Right kidney (tissue), 1 donor: Measurements from ENCODE around the gene SFT2D2.

ENCODE experiments used
- DNase-seq: peaks from one replicate; pipeline ENCODE4 v3.0.0-alpha.2; 2016

Gene SFT2D2

DNA sequence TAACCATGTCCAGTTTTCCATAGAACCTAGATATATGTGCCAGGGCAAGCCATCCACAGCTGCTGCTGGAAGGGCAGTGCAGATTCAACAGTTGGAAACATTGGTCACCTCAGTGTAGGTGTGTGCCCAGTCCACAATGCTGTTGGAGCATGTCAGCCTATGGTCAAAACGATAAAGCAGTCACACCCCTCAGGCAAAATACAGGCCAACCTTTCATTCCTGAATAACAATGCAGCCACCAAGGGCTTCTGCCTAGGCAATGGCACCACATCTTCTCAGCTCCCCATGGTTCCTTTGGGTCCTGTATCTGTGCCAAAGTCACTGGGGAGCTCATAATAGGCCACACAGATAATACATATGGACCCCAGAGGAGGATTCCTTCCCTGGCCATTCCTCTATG, 39.8 kb downstream of the SFT2D2 start:
- no peak for DNase-seq

DNA sequence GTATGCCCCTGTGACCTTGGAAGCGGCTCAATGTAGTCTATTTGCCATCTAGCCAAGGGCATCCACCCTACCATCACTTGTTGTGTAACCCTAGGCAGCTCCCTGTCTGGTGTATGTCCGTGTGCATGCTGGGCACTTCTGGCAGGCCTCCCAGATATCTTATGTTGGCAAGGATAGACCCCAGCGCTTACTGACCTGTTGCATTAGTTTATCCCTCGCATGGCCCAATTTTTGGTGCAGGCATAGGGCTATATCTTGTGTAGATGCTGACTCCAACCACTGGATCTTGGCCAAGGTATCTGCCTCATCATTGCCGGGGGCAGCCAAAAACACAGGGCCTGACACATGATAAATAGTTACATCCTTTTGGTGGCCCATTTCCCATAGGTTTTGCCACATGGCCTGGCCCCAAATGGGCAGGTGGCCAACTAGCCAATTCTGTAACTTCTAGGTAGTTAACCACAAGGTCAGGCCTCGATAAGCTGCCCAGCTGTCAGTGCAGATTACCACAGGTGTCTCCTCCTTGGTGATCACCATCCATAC, 40.9 kb downstream of the SFT2D2 start:
- DNase-seq: no peak

DNA sequence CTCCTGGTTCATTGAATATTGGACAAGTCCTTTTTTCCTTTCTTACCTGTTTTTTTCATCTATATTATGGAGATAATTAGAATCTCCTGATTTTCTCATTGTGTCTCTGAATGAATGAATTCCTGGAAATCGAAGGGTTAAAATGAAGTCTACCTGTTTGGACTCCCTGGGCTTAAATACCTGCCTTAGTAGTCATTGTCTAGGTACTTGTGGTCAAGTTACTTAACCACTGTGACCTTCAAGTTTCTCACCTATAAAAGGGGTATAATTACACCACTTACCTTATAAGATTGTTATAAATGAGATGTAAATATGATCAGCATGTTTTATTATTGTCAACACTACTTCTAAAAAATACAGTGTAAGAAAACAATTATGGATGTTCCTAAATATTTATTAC, 45.8 kb downstream of the SFT2D2 start:
- DNase-seq: no peak

DNA sequence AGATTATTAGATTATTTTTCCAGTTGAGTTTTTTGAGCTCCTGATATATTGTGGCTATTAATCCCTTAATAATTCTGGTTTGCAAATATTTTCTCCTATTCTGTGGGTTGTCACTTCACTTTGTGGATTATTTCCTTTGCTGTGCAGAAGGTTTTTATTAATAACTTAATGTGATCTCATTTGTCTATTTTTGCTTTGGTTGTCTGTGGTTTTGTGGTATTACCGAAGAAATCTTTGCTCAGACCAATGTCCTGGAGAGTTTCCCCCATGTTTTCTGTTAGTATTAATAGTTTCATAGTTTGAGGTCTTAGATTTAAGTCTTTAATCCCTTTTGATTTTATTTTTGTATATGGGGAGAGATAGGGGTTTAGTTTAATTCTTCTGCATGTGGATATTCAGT, 47.8 kb downstream of the SFT2D2 start:
- no peak for DNase-seq

GRCh38 chr1:168279253-168279652, 53.4 kb downstream of the SFT2D2 start:
- no peak for DNase-seq

DNA sequence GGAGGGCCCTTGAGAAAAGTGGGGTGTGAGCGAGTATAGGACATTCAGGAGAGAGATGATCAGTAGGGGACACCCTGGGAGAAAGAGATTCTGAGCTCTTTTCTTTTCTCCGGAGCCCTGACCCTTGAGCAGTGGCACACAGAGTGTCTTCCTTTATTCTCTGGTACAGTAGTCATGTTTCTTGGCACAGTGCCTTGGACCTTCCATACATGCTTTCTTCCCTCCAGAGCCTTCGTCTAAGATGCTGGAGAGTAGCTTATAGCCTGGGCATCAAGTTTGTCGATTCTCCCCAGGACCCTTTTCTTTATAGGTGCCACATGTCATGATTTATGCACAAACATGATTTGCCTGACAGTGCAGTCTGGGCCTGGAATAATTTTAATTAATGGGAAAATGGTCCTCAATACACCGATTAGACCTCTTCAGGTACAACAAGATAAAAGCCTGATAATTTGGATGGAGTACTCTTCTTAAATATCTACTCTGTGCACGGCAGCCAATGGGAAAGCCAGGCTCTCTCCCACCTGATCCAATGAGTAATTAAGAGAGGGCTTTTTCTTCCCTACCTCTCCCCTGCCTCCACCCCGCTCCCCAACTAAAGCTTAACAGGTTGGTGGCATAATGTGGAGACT, 54.6 kb downstream of the SFT2D2 start, which contains the start of gene TBX19:
Gene TBX19, plus strand, starts transcription at position 582 of the 632 bp plus-strand sequence. CDS start 214 bp downstream, outside the sequence.
- no peak for DNase-seq

DNA sequence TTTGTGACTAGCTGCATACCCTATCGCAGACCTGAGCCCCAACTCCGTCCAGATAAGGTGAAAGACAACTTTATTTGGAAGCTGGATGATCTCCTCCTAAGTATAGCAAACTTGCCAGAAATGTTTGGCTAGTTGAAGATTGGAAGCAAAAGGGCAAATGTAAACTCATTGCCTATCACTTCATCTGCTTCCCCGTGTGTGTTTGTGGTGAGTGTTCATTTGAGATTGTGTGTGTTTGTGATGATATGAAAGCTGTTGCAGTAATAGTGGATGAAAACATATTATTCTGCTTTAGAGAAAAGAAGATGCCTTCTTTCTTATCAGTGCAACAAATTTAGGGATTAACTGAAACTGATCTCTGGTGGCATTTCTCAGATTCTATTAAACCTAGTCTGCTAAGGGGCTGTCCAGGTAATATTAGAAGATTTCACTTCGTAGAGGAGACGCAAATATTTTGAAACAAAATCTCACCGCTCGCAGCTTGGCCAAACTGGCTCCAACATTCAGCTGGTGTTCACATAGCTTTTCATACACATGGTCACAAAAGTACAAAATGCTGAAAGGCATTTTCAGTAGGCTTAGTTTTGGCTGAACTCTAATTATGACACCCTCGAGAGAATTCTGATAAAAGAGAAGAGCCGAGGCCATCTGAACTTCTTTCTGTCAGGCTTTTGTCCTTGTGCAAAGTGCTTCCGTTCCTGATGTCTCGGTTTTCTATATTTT, 56.0 kb downstream of the SFT2D2 start:
- no peak for DNase-seq

DNA sequence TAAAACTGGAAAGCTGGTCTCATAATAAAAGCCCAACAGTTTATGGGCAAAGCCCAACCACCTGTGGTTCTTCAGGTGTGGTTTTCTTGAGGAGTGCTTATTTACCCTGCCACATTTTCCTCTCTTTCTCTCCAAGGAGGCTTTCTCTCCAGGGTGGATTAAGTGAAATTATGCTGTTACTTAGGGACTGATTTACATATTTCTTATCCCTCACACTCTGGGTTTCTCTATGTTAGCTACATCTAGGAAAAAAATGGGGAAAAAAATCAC, 59.7 kb downstream of the SFT2D2 start:
- no peak for DNase-seq

- no peak for DNase-seq
Observed at GRCh38 chr1:168285971-168286927, 60.4 kb downstream of the SFT2D2 start.

GRCh38 chr1:168287237-168287664, 61.4 kb downstream of the SFT2D2 start:
- DNase-seq: no peak

DNA sequence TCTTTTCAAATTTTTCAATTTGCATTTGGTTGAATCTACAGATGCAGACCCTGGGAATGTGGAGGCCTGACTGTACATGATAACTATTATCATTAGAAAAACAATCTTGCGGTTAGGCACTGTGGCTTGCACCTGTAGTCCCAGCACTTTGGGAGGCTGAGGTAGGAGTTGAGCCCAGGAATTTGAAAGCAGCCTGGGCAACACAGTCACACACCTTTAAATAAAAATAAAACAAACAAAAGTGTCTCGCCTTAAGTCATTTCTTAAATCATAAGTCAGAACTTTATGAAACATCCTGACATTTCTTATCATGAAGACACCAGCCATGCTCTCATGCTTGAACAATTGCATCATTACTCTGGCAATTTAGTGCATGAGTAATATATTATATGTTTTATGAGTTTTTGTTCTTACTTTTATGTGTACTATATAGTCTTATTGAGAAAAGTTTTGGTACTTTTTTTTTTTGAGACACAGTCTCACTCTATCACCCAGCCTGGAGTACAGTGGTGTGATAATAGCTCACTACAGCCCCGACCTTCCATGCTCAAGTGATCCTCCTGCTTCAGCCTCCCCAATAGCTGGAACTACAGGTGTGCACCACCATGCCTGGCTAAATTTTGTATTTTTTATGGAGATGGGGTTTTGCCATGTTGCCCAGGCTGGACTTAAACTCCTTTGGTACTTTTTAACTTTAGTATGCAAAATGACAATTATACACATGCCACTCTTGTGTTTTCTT, 62.7 kb downstream of the SFT2D2 start:
- no peak for DNase-seq

DNA sequence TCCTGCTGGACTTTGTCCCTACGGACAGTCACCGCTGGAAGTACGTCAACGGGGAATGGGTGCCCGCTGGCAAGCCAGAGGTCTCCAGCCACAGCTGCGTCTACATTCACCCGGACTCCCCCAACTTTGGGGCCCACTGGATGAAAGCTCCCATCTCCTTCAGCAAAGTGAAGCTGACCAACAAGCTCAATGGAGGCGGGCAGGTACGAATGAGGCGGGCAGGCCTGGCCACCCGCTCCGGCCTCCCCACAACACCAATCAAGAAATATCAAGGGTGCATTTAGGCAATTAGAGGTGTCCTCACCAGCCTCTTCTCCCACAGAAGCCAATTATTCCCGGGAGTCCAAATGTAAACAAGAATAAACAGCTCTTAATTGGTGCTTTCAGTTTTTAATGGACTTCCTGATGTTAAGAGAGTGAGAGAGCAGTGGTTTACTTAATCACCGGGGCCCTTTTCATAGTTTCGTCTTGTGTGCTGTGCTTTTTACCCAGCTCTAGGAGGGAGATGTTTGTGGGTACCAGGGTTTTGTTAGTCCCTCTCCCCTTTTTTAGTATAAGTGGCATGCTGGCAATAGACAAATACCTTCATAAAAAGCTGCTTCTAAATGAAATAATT, 65.5 kb downstream of the SFT2D2 start:
- no peak for DNase-seq

- no peak for DNase-seq
Observed at GRCh38 chr1:168293356-168293755, 67.6 kb downstream of the SFT2D2 start.

GRCh38 chr1:168295411-168296114, 69.8 kb downstream of the SFT2D2 start:
- DNase-seq: no peak

DNA sequence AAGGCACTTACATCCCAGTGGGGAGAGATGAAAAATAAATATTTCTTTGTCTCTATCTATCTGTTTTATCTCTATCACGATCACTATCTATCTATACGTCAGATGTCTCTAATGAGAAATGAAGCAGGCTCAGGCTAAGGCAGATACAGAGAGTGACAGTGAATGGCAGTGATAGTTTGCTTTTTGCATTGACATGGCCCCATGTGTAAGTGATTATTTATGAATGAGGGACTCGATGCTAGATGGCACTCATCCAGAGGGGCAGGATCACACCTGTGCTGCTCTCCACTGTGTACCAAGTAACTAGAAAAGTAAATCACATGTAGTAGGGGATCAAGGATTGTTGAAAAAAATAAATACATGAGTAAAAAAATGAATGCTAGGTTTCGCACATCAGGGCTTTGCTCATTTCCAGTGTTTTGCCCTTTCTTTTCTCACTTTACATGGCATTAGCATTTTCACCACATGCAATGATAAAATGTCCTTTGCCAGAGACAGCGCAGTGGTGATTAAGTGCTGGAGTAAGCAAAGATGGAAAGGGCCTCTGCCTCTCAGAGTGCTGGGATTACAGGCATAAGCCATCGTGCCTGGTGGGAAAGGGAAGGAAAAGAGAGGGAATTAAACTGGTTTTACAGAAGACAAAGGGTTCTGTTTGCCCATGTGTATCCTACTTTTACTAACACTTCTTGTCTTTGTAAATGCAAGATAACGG, 71.4 kb downstream of the SFT2D2 start:
- no peak for DNase-seq

DNA sequence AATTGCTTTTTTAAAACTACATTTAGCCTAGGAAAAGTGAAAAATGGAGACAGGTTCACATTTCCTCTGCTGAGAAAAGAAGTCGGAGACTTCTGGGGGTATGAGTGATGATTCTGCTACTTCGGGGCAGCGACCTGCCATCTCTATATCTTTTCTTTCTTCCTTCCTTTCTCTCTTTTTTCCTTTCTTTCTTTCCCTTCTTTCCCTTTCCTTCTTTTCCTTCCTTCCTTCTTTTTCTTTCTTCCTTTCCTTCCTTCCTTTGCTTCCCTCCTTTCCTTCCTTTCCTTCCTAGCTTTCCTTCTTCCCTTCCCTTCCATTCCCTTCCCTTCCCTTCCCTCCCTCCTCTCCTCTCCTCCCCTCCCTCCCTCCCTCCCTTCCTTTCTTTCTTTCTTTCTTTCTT, 72.6 kb downstream of the SFT2D2 start:
- no peak for DNase-seq

DNA sequence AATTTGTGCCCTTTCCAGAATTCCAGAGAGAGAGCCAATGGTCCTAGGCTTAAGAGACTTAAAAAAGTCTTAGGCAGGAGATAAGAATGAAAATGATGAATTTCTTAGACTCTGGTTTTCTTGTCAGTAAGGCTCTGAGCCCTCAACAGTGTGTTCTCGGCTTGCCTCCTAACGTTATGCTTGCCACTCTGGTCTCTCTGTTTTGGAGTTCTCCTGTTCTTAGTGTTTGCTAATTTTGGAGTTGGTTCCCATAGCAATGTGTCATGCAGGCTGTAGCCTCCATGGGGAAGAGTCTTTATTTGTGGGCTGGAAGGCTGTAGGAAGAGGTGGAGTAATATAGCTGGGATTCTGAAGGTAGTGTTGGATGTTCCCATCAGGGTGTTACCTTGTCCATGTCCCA, 74.8 kb downstream of the SFT2D2 start:
- no peak for DNase-seq

DNA sequence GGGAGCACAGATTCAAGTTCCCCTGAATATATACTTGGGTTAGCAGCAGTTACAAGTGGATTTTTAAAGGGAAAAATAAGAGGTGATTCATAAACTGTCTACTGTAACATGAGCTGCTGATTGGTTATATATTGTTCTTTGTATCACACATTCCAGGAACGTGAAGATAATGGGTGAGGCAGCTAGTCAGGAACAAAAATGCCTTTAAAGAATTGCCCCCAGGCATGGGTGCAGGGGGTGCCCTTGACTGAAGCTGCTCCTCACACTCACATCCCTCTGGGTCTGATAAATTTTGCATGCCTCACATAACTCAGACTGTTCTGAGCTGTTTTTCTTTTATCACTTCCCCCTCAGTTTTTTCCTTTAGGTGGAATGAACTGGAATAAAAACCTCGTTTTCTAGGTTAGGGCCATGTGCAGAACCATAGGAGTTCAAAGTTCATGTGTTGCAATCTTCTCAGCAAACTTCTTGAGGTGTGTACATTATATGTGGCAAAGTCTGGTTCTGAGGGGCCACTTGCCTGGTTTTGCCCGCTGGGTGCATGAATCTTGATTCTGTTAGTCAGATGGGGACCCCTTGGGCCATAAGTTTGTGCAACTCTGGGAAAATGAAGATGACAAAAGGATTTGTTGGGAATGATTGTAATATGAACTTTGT, 76.0 kb downstream of the SFT2D2 start:
- DNase-seq: no peak
